Gastroesophageal sphincter (tissue), 3 donors: ENCODE data around the gene KLF15.

ENCODE experiments used
- POLR2A ChIP-seq, 2 donors: fragments of 450-650 bp; IDR thresholded peaks; one replicate each; pipeline ENCODE4 v1.6.1; 2017; ENCODE audit warnings: antibody characterized with exemption in 2 of 2, mild to moderate bottlenecking in 2 of 2, moderate library complexity in 1 of 2
- POLR2AphosphoS5 ChIP-seq: sonication (generic); formaldehyde crosslinking; IDR thresholded peaks from one replicate; pipeline ENCODE4 v1.6.1; 2017; ENCODE audit warnings: antibody characterized with exemption
- TF ChIP-seq, protein P1 (sequence below), 4 experiments: fragments of 200-600 bp in 2 of 4; fragments of 450-650 bp in 2 of 4; sonication (generic) in 1 of 4; IDR thresholded peaks; one replicate each; pipeline ENCODE4 v1.5.1; 2017 to 2019; ENCODE audit warnings: antibody characterized with exemption in 4 of 4, mild to moderate bottlenecking in 2 of 4, moderate library complexity in 2 of 4

DNA sequence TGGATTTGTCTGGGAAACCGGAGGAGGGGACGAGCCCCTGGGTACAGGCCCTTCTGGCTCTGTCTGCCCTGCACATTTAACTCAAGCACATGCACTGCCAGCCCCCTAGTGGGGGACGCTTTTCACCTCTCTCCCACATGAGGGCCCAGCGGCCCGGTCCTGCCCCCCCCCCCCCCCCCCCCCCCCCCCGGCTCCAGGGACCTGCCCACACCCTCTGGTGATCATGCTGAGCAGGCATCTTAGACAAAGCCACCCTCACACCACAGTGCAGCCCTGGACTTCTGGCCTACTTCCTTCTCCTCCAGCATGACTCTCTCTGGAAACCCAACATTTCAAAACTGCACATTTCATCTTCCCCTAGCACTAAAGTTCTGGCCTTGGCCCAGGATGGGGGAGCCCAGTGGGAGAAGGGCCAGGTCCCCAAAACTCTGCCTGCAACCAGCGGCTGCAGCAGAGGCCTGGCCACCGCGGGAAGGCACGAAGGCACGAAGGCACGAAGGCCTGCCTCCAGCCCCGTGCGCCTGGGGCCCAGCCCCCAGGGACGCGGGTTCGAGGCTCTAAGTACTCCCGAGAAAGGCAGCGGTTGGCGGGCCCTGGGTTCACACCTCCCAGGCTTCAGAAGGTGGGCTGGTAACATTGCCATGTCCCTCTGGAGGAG is 14.1 kb downstream of the KLF15 start:
- TF ChIP-seq, protein P1, sequence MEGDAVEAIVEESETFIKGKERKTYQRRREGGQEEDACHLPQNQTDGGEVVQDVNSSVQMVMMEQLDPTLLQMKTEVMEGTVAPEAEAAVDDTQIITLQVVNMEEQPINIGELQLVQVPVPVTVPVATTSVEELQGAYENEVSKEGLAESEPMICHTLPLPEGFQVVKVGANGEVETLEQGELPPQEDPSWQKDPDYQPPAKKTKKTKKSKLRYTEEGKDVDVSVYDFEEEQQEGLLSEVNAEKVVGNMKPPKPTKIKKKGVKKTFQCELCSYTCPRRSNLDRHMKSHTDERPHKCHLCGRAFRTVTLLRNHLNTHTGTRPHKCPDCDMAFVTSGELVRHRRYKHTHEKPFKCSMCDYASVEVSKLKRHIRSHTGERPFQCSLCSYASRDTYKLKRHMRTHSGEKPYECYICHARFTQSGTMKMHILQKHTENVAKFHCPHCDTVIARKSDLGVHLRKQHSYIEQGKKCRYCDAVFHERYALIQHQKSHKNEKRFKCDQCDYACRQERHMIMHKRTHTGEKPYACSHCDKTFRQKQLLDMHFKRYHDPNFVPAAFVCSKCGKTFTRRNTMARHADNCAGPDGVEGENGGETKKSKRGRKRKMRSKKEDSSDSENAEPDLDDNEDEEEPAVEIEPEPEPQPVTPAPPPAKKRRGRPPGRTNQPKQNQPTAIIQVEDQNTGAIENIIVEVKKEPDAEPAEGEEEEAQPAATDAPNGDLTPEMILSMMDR (IDR thresholded peaks at IDR 0.05): peak in 1 of 4 experiments; percentile 6
- TF ChIP-seq POLR2A (IDR thresholded peaks at IDR 0.05) (no peak), POLR2AphosphoS5 (no peak)
